Measurements from ENCODE around the gene TRIM60. TPM values are rescaled to one million over a fixed set of nuclear protein-coding genes. Genes with fewer than 3 reads are reported as not detected.

TRIM60 gene
- total RNA-seq, 4 donors from 2014 or later = not detected

GRCh38 chr4:165006886-165007285, 24.9 kb upstream of the TRIM60 start:
- H3K4me3 ChIP-seq = no peak overlapping the region
- intact Hi-C loops (cut with DNase I; ENCODE audit: low total_unique reads) = no loop called here
- no peaks in the 10 kb centered on the region for H3K4me1 ChIP-seq
- no peak overlapping the region for H3K27ac ChIP-seq
- 71% methylated on average over 5 of the region's 5 CpGs; no CpG with 5 or more reads in 1 of the 2 donors for WGBS, 2 donors (ENCODE audit: low coverage in 1 of 2)
- DNase-seq = no peak
- H3K27me3 ChIP-seq = no peaks in the 10 kb centered on the region
- TF ChIP-seq POLR2A (IDR thresholded peaks at IDR 0.05) (no peak), EP300 (IDR thresholded peaks at IDR 0.05; ENCODE audit: low read depth) (no peak), CTCF (IDR thresholded peaks at IDR 0.05) (no peak), POLR2AphosphoS5 (IDR thresholded peaks at IDR 0.05) (no peak)
- H3K9me3 ChIP-seq = no peaks in the 10 kb centered on the region
- H3K36me3 ChIP-seq = no peaks in the 10 kb centered on the region
- in situ Hi-C loops (cut with MboI; ENCODE audit: low pct_ligation_motif_present in 1 of 4, low pct_unique_long_range_greater_than_20kb in 1 of 4, low sequenced_read_pairs in 3 of 4) = no loop called here

GRCh38 chr4:165009493-165010227, 22.1 kb upstream of the TRIM60 start:
- H3K36me3 ChIP-seq = no peaks in the 10 kb centered on the region
- no peak overlapping the region for H3K4me3 ChIP-seq
- TF ChIP-seq CTCF (IDR thresholded peaks at IDR 0.05) (no peak), POLR2A (IDR thresholded peaks at IDR 0.05) (no peak), POLR2AphosphoS5 (IDR thresholded peaks at IDR 0.05) (no peak), EP300 (IDR thresholded peaks at IDR 0.05; ENCODE audit: low read depth) (no peak)
- H3K4me1 ChIP-seq = no peaks in the 10 kb centered on the region
- no peak for DNase-seq
- in situ Hi-C loops (cut with MboI; ENCODE audit: low pct_ligation_motif_present in 1 of 4, low pct_unique_long_range_greater_than_20kb in 1 of 4, low sequenced_read_pairs in 3 of 4) = no loop called here
- no peak overlapping the region for H3K27ac ChIP-seq
- no peaks in the 10 kb centered on the region for H3K27me3 ChIP-seq
- no peaks in the 10 kb centered on the region for H3K9me3 ChIP-seq
- WGBS, 2 donors (ENCODE audit: low coverage in 1 of 2) = 76 to 83% methylated on average over 5 of the region's 5 CpGs
- intact Hi-C loops (cut with DNase I; ENCODE audit: low total_unique reads) = no loop called here

- H3K36me3 ChIP-seq = no peaks in the 10 kb centered on the region
- in situ Hi-C loops (cut with MboI; ENCODE audit: low pct_ligation_motif_present in 1 of 4, low pct_unique_long_range_greater_than_20kb in 1 of 4, low sequenced_read_pairs in 3 of 4) = no loop called here
- WGBS, 2 donors (ENCODE audit: low coverage in 1 of 2) = 81% methylated on average over 2 of the region's 2 CpGs; no CpG with 5 or more reads in 1 of the 2 donors
- no peaks in the 10 kb centered on the region for H3K4me1 ChIP-seq
- no peak overlapping the region for H3K27ac ChIP-seq
- intact Hi-C loops (cut with DNase I; ENCODE audit: low total_unique reads) = no loop called here
- no peak overlapping the region for H3K4me3 ChIP-seq
- H3K9me3 ChIP-seq = no peaks in the 10 kb centered on the region
- H3K27me3 ChIP-seq = no peaks in the 10 kb centered on the region
- no peak for TF ChIP-seq EP300 (IDR thresholded peaks at IDR 0.05; ENCODE audit: low read depth)
- TF ChIP-seq POLR2AphosphoS5 (IDR thresholded peaks at IDR 0.05) = no peak
- TF ChIP-seq CTCF (IDR thresholded peaks at IDR 0.05) = no peak
- no peak for TF ChIP-seq POLR2A (IDR thresholded peaks at IDR 0.05)
- no peak for DNase-seq
Measured at GRCh38 chr4:165010487-165010886, 21.3 kb upstream of the TRIM60 start.

GRCh38 chr4:165010991-165011390, 20.8 kb upstream of the TRIM60 start:
- in situ Hi-C loops (cut with MboI; ENCODE audit: low pct_ligation_motif_present in 1 of 4, low pct_unique_long_range_greater_than_20kb in 1 of 4, low sequenced_read_pairs in 3 of 4) (no loop called here), intact Hi-C loops (cut with DNase I; ENCODE audit: low total_unique reads) (no loop called here)
- WGBS, 2 donors (ENCODE audit: low coverage in 1 of 2) = 82 to 83% methylated on average over 4 to 8 of the region's 8 CpGs

More at GRCh38 chr4:165010991-165011390, 20.8 kb upstream of the TRIM60 start:
- Histone ChIP-seq H3K9me3 (no peaks in the 10 kb centered on the region), H3K4me3 (no peak overlapping the region), H3K27ac (no peak overlapping the region), H3K27me3 (no peaks in the 10 kb centered on the region), H3K36me3 (no peaks in the 10 kb centered on the region), H3K4me1 (no peaks in the 10 kb centered on the region)
- DNase-seq = no peak
- no peak for TF ChIP-seq POLR2AphosphoS5 (IDR thresholded peaks at IDR 0.05)
- TF ChIP-seq CTCF (IDR thresholded peaks at IDR 0.05) = no peak
- TF ChIP-seq POLR2A (IDR thresholded peaks at IDR 0.05) = no peak
- TF ChIP-seq EP300 (IDR thresholded peaks at IDR 0.05; ENCODE audit: low read depth) = no peak
